GM13977 (cell line): ENCODE data around the gene JMJD1C.
A peak's percentile ranks its signal among the peaks of the same experiment; 100 is the strongest.

Experiments used
- DNase-seq: peaks from one replicate; pipeline ENCODE4 v3.0.0; 2012; ENCODE audit warnings: low spot score
- in situ Hi-C: fragments of 300-500 bp; cut with MboI; formaldehyde crosslinking; loops from one replicate; pipeline ENCODE4 v1.12.0; 2022; ENCODE audit warnings: low sequenced_read_pairs, low pct_unique_long_range_greater_than_20kb, mixed read lengths, inconsistent platforms; ENCODE audit not compliant: unreplicated experiment
- TF ChIP-seq, protein P1 (sequence below): IDR thresholded peaks from 2 replicates; pipeline ENCODE4 v1.5.1; 2012; ENCODE audit warnings: mild to moderate bottlenecking, control low read depth; ENCODE audit not compliant: insufficient read depth; ENCODE audit errors: extremely low read depth, missing control alignments

JMJD1C gene

DNA sequence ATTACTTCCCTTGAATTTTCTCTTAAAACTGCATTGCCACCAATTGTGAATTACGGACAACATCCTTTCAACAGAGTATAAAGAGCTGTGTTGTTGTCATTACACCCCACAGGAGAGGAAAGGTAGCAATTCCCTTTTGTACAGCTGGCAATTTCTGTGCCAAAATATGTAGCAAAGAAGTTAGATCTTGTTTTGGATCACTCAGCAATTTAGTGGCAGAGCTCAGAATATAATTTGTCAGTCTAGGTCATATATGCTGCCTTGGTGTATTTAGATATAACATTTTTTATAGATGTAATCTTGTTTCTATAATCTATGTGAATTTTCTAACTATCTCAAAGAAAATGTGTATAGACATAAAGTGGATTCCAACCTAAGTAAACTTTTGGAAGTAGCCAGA, 293.9 kb downstream of the JMJD1C start:
- TF ChIP-seq, protein P1, sequence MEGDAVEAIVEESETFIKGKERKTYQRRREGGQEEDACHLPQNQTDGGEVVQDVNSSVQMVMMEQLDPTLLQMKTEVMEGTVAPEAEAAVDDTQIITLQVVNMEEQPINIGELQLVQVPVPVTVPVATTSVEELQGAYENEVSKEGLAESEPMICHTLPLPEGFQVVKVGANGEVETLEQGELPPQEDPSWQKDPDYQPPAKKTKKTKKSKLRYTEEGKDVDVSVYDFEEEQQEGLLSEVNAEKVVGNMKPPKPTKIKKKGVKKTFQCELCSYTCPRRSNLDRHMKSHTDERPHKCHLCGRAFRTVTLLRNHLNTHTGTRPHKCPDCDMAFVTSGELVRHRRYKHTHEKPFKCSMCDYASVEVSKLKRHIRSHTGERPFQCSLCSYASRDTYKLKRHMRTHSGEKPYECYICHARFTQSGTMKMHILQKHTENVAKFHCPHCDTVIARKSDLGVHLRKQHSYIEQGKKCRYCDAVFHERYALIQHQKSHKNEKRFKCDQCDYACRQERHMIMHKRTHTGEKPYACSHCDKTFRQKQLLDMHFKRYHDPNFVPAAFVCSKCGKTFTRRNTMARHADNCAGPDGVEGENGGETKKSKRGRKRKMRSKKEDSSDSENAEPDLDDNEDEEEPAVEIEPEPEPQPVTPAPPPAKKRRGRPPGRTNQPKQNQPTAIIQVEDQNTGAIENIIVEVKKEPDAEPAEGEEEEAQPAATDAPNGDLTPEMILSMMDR: no peak
- no peak for DNase-seq
- in situ Hi-C loops: no loop called here

DNA sequence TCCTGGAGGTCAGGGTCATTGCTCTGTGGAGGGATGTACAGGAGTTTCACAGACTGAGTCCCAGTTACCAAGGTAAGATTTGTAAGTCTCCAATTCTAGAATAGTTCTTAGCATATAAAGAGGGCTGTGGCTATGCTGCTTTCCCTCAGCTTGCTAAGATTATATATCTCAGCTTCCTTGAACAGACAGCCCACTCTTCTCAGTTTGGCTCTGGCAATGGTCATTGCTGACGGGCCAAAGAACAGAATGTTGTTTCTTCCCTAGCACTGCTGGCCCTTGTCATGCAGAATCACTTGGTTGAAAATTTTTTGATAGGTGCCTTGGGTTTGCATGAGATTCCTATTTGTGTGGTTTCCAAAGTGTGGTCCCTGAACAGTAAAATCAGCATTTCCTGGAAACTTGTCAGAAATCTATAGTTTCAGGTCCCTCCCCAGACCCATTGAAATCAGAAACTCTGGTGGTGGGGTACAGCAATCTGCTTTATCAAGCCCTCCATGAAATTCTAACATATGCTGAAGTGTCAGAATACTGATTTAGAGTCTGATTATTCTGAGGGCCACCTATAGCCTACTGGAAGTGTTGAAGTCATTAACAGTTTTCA, 294.4 kb downstream of the JMJD1C start:
- no peak for DNase-seq
- TF ChIP-seq, protein P1: no peak
- in situ Hi-C loops: no loop called here

- in situ Hi-C loops: loop anchor here (5.0 kb wide), 1 partner anchor 548 kb away; no protein-coding TSS in a partner anchor
- TF ChIP-seq, protein P1: no peak
- DNase-seq: no peak
These were observed 296.2 kb downstream of the JMJD1C start for GRCh38 chr10:63169624-63170023.

DNA sequence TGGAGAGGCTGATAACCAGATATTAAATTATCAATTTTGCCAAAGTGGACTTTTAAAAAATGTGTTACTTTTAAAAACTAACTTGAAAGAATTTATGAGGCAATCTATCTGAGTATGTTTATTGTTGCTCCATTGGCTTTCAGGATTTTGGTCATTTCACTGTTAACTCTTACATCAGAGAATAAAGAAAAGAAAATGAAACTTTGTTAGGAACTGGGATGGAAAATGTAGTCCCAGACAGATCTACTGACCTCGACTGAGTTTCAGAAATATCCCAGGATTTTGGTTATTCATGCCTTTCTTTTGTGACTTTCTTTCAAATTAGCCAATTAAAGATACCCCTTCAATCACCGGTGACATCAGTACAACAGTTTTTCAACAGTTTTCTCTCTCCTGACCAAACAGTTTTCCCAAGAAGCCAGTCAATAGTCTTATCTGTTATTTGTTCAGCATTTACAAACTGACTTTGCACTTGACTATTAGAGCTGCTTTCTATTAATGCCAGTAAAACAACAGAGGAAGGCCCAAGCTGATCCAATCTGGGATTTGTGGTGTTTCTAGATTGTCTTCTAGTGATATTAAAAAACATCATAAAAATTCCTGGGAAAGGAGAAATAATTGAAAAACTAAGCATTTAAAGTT, 296.8 kb downstream of the JMJD1C start:
- TF ChIP-seq, protein P1: no peak
- DNase-seq: no peak
- in situ Hi-C loops: loop anchor here (5.0 kb wide), 1 partner anchor 548 kb away; no protein-coding TSS in a partner anchor

DNA sequence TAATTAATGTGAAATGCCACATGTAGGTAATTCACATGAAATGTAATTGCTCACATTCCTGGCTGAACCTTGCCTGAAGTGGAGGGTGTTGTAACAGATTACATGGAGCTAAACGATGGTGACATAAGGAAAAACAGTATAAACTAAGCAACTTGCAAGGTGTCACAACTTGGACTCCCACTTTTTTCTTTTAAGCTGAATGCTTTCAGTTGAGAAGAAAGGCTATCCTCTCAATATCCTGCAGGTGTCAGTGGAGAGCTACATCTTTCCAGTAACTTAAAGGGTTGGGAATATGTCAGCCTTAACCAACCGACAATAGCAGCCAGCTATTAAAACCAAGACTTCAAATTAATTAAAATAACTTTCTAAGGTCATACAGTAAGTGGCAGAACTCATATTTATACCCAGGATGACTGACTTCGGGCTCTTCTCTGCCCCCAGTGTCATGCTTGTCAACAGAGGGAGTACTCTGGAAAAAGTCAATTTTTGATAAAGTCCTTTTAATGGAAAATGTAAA, 299.0 kb downstream of the JMJD1C start:
- in situ Hi-C loops: loop anchor here (5.0 kb wide), 1 partner anchor 551 kb away; no protein-coding TSS in a partner anchor
- TF ChIP-seq, protein P1: peak; percentile 72
- no peak for DNase-seq

- in situ Hi-C loops: loop anchor here (5.0 kb wide), 1 partner anchor 552 kb away; no protein-coding TSS in a partner anchor
- no peak for DNase-seq
- TF ChIP-seq, protein P1: no peak
These were observed 300.5 kb downstream of the JMJD1C start for GRCh38 chr10:63165249-63165648.
